NCI-H748 treated with DMSO at 0.1 percent for 48 hours (cell line): ENCODE data around the gene RNF144B.

Source experiments
- DNase-seq: peaks from one replicate; lab custom pipeline; 2025; lab: John Stamatoyannopoulos, UW

RNF144B gene

GRCh38 chr6:18488526-18489270 lies 101.5 kb downstream of the RNF144B start:
- DNase-seq = no peak

- DNase-seq = no peak
Measured at GRCh38 chr6:18489335-18489734, 102.2 kb downstream of the RNF144B start.

GRCh38 chr6:18491308-18492045 lies 104.3 kb downstream of the RNF144B start:
- no peak for DNase-seq

- no peak for DNase-seq
Measured at GRCh38 chr6:18492972-18493371, 105.8 kb downstream of the RNF144B start.

- DNase-seq = no peak
Measured at GRCh38 chr6:18493382-18493891, 106.3 kb downstream of the RNF144B start.

GRCh38 chr6:18493925-18494324 lies 106.8 kb downstream of the RNF144B start:
- DNase-seq = no peak

GRCh38 chr6:18495236-18495635 lies 108.1 kb downstream of the RNF144B start:
- DNase-seq = no peak

- DNase-seq = no peak
Measured at GRCh38 chr6:18496462-18496861, 109.3 kb downstream of the RNF144B start.

GRCh38 chr6:18497006-18497405 lies 109.9 kb downstream of the RNF144B start:
- no peak for DNase-seq

GRCh38 chr6:18498408-18498807 lies 111.3 kb downstream of the RNF144B start:
- no peak for DNase-seq

GRCh38 chr6:18500921-18501662 lies 113.9 kb downstream of the RNF144B start:
- DNase-seq = no peak

GRCh38 chr6:18501663-18502013 lies 114.5 kb downstream of the RNF144B start:
- no peak for DNase-seq

GRCh38 chr6:18503206-18503592 lies 116.0 kb downstream of the RNF144B start:
- no peak for DNase-seq

GRCh38 chr6:18503593-18504231 lies 116.6 kb downstream of the RNF144B start:
- peak; percentile 79 for DNase-seq

GRCh38 chr6:18504232-18504596 lies 117.1 kb downstream of the RNF144B start:
- no peak for DNase-seq

GRCh38 chr6:18506382-18507017 lies 119.3 kb downstream of the RNF144B start:
- DNase-seq = peak; percentile 93

GRCh38 chr6:18507018-18507415 lies 119.9 kb downstream of the RNF144B start:
- peak; percentile 93 for DNase-seq

GRCh38 chr6:18507561-18507960 lies 120.4 kb downstream of the RNF144B start:
- no peak for DNase-seq

GRCh38 chr6:18509871-18510643 lies 122.9 kb downstream of the RNF144B start:
- no peak for DNase-seq

- no peak for DNase-seq
Measured at GRCh38 chr6:18510644-18511033, 123.5 kb downstream of the RNF144B start.

GRCh38 chr6:18511211-18511610 lies 124.1 kb downstream of the RNF144B start:
- no peak for DNase-seq
